Measurements from ENCODE around the gene KRTAP5-3. TPM values are rescaled to one million over a fixed set of nuclear protein-coding genes. Genes with fewer than 3 reads are reported as not detected.

Gene KRTAP5-3
- total and polyA plus RNA-seq, 2 of the 8 experiments (the other 6 are each of a cell fraction or from before 2014, with no cell fraction given): not detected

DNA sequence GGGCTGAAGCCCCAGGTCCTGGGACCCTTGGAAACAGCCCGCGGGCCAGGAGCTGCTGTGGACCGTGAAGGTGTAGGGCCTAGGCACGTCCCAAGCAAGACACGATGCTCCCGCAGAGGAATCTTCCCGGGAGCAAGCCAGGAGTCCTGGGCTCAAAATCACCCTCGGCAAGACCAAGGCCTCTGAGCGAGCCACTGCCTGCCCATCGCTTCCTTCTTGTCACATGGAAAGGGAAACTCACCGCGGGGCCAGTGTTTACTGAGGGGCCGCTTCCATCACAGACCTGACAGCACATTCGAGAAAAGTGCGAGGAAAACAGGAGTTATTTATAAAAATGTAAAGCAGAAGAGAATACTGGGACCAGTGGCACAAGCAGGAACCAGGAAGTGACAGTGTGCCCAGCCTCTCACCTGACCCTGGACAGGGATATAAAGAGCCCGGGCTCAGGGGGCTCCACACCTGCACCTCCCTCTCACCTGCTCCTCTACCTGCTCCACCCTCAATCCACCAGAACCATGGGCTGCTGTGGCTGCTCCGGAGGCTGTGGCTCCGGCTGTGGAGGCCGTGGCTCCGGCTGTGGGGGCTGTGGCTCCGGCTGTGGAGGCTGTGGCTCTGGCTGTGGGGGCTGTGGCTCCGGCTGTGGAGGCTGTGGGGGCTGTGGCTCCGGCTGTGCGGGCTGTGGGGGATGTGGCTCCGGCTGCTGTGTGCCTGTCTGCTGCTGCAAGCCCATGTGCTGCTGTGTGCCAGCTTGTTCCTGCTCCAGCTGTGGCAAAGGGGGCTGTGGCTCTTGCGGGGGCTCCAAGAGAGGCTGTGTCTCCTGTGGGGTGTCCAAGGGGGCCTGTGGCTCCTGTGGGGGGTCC, 21.3 kb upstream of the KRTAP5-3 start, which contains the start of gene KRTAP5-5 (continued):
- TF ChIP-seq, protein P1, sequence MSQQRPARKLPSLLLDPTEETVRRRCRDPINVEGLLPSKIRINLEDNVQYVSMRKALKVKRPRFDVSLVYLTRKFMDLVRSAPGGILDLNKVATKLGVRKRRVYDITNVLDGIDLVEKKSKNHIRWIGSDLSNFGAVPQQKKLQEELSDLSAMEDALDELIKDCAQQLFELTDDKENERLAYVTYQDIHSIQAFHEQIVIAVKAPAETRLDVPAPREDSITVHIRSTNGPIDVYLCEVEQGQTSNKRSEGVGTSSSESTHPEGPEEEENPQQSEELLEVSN (IDR thresholded peaks at IDR 0.05): no peak
- TF ChIP-seq KDM1A (IDR thresholded peaks at IDR 0.05; ENCODE audit: borderline replicate concordance, low read length) (no peak), CTBP2 (IDR thresholded peaks at IDR 0.05; ENCODE audit: borderline replicate concordance, insufficient read depth, insufficient read length, low read length) (no peak)

Measured in H1 (cell line).